Posterior vena cava (tissue), 2 donors: ENCODE data around the gene GAS6. TPM values are rescaled to one million over a fixed set of nuclear protein-coding genes. Genes with fewer than 3 reads are reported as not detected.
"Not testable (repeated sequence)": the region's sequence is repeated elsewhere in the genome, so short reads cannot be mapped to it uniquely, and the experiment has no call there.

ENCODE experiments used
- DNase-seq: peaks from one replicate; pipeline ENCODE4 v3.0.0-alpha.2; 2020; ENCODE audit warnings: low spot score
- intact Hi-C, 2 donors: fragments of 100-400 bp; cut with DNase I; formaldehyde crosslinking; loops; one replicate each; pipeline versions ENCODE4 v1.14.1 to v1.14.2; 2022 to 2023
- total RNA-seq, 2 donors: library from RNA; stranded (reverse); fragmentation: NEBNext Ultra II Directional; extraction: Animal tissue kit (Norgen Biotek cat#: 25700); gene quantifications; one replicate each; pipeline ENCODE4 v1.2.1, GENCODE V29; 2021
- donor health status: DM: yes; HTN: yes; CAD: no.
- donor health status: DM: yes; HTN: yes; CAD: no.

The GAS6 gene
- total RNA-seq, 2 donors from 2014 or later, result 201 to 215 TPM

- peak; percentile 48 for DNase-seq
- intact Hi-C loops, result no loop called here
Measured at GRCh38 chr13:113805431-113806103, 58.3 kb downstream of the GAS6 start.

GRCh38 chr13:113804703-113805430, 59.0 kb downstream of the GAS6 start:
- intact Hi-C loops, result loop anchor here in 1 of 2 donors (5.0 kb wide), 1 partner anchor 417 kb away; no protein-coding TSS in a partner anchor
- DNase-seq, result peak; percentile 75

GRCh38 chr13:113804017-113804702, 59.7 kb downstream of the GAS6 start:
- intact Hi-C loops, result loop anchor here in 1 of 2 donors (5.0 kb wide), 1 partner anchor 418 kb away; no protein-coding TSS in a partner anchor
- DNase-seq, result peak; percentile 62

- intact Hi-C loops, result loop anchor here in 1 of 2 donors (5.0 kb wide), 1 partner anchor 419 kb away; no protein-coding TSS in a partner anchor
- peak; percentile 72 for DNase-seq
Measured at GRCh38 chr13:113803409-113804016, 60.4 kb downstream of the GAS6 start.

- DNase-seq, result peak; percentile 55
- intact Hi-C loops, result loop anchor here in 1 of 2 donors (5.0 kb wide), 1 partner anchor 420 kb away; no protein-coding TSS in a partner anchor
Measured at GRCh38 chr13:113802761-113803160, 61.1 kb downstream of the GAS6 start.

- peak; percentile 87 for DNase-seq
- intact Hi-C loops, result loop anchor here in 1 of 2 donors (5.0 kb wide), 1 partner anchor 420 kb away; no protein-coding TSS in a partner anchor
Measured at GRCh38 chr13:113802090-113802531, 61.8 kb downstream of the GAS6 start.

GRCh38 chr13:113801289-113801961, 62.5 kb downstream of the GAS6 start:
- DNase-seq, result peak; percentile 76
- intact Hi-C loops, result loop anchor here in 1 of 2 donors (5.0 kb wide), 1 partner anchor 421 kb away; no protein-coding TSS in a partner anchor

GRCh38 chr13:113800576-113800926, 63.3 kb downstream of the GAS6 start:
- intact Hi-C loops, result loop anchor here in 1 of 2 donors (5.0 kb wide), 1 partner anchor 422 kb away; no protein-coding TSS in a partner anchor
- DNase-seq, result peak; percentile 69

- intact Hi-C loops, result loop anchor here in 1 of 2 donors (2.0 kb wide), 1 partner anchor 22 kb away; no protein-coding TSS in a partner anchor
Measured at GRCh38 chr13:113798200-113798811, 65.6 kb downstream of the GAS6 start.

GRCh38 chr13:113796964-113797676, 66.8 kb downstream of the GAS6 start:
- intact Hi-C loops, result no loop called here
- peak; percentile 78 for DNase-seq

More at GRCh38 chr13:113798200-113798811, 65.6 kb downstream of the GAS6 start:
- DNase-seq, result no peak

- DNase-seq, result peak; percentile 57
- intact Hi-C loops, result no loop called here
Measured at GRCh38 chr13:113796211-113796963, 67.5 kb downstream of the GAS6 start.

GRCh38 chr13:113795362-113795761, 68.5 kb downstream of the GAS6 start:
- intact Hi-C loops, DNase-seq: not testable (repeated sequence)

GRCh38 chr13:113794764-113795173, 69.1 kb downstream of the GAS6 start:
- intact Hi-C loops, result no loop called here
- DNase-seq, result peak; percentile 51

- DNase-seq, result peak; percentile 68
- intact Hi-C loops, result no loop called here
Measured at GRCh38 chr13:113794086-113794485, 69.8 kb downstream of the GAS6 start.

- intact Hi-C loops, result no loop called here
- peak; percentile 55 for DNase-seq
Measured at GRCh38 chr13:113793718-113794085, 70.2 kb downstream of the GAS6 start.

GRCh38 chr13:113792886-113793717, 70.8 kb downstream of the GAS6 start:
- intact Hi-C loops, result no loop called here
- peak; percentile 69 for DNase-seq
